KBM-7 (cell line): Measurements from ENCODE around the gene KNSTRN.

ENCODE experiments used
- DNase-seq: peaks from one replicate; pipeline ENCODE4 v3.0.0-alpha.2; 2015
- in situ Hi-C: fragments of 300-500 bp; cut with MboI; formaldehyde crosslinking; loops from 2 replicates; pipeline ENCODE4 v1.14.3; 2020; ENCODE audit warnings: low sequenced_read_pairs, low pct_unique_long_range_greater_than_20kb, mixed read lengths

The KNSTRN gene

DNA sequence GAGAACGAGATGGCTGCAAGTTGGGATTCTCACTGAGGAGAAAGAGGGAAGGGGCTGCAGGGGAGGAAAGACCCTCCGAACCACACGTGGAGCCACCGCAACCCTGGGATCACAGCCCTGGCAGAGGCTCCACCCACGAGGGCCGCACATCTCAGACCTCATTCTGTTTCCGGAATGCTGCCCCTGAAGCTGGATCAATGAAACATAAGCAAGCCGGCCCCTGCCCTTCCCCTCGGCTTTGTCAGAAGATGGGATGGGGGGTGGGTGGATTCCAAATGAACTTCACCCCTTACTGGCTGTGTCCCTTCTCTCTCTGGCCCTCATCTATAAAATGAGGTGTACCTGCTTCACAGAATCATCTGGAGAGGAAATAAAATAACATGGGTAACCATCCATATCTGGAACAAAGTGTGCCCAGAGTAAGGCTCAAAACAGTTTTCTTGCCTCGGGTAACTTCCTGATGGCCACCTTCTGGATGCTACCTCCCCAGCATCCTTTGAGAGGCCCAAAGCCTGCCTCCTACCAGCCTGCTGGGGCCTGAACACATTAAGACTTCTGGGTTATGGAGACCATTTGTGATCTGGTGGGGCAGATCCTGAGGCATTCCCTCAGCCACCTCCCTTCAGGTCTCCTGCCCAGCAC, 37.2 kb upstream of the KNSTRN start:
- DNase-seq, result no peak
- in situ Hi-C loops, result no loop called here

DNA sequence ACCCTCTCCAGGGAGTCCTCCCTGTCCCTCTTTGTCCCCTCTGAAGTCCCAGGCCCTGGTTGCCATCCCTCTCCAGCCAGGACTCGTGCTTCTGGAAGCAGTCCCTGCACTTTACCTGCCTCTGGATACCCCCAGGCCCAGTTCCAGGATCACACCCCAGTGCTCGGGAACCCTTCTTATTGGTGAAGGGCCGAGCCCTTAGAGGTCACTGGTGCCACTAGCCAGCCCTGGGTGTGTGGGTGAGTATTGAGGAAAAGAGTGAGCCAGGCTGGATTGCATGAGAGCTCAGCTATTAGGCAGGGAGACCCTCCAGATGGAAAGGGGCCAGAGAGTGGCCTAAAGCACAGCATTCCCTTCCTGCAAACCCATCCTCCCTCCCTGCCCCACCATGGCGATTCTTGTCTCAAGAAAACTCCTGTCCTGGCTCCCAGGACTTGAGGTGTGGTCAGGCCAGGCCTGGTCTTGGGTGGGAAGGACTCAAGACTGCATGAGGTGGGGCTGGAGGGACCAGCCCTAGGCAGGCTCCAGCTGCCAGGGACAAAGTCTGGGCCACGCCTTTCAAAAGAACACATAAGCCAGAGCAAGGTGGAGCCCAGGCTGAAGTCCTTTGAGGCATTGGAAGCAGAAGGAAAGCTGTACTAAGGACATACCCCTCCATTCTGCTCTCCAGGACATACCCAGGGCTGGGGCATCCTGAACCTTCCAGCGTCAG, 36.5 kb upstream of the KNSTRN start:
- in situ Hi-C loops, result no loop called here
- DNase-seq, result no peak

DNA sequence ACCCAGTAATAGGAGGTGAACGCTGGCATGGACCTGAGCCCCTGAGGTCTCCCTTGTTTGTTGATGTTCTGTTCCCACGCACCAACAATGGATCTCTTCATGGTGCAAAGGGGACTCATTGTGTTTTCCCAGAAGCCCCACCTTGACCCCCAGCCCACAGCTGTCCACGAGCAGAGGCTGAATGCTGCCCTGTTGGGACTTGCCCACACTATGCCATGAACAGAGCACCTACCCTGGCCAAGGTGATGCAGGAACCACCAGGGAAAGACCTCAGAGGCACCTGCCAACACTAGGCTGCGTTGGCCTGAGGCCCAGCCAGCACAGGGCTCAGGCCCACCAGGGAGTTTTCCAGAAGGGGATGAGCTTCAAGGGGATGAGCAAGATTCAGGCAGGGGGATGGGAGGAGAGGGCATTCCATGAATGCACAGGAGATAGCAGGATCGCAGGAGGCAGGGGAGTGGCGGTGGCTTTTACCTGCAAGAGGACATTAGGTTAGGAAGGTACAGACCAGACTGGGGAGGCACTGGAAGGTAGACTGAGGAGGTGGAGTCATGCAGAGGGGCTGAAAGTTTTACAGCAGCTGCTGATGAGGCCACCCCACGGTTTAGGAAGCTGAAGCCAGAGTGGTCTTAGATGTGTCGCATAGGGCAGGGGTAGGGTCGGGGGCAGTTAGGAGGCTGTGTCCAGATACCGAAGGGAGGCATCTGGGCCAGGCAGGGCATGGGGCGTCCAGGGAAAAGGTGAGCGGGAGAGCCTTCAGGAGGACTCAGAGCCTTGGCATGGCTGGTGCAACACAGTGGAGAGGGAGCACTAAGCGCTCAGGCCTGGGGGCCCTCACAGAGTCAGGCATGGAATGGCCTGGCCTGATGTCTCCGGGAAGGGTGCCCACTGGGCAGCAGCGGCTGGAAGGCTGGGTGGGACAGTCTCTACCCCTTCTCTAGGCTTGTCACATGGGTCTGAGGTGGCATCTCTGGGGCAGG, 35.7 kb upstream of the KNSTRN start:
- in situ Hi-C loops, result no loop called here
- no peak for DNase-seq

DNA sequence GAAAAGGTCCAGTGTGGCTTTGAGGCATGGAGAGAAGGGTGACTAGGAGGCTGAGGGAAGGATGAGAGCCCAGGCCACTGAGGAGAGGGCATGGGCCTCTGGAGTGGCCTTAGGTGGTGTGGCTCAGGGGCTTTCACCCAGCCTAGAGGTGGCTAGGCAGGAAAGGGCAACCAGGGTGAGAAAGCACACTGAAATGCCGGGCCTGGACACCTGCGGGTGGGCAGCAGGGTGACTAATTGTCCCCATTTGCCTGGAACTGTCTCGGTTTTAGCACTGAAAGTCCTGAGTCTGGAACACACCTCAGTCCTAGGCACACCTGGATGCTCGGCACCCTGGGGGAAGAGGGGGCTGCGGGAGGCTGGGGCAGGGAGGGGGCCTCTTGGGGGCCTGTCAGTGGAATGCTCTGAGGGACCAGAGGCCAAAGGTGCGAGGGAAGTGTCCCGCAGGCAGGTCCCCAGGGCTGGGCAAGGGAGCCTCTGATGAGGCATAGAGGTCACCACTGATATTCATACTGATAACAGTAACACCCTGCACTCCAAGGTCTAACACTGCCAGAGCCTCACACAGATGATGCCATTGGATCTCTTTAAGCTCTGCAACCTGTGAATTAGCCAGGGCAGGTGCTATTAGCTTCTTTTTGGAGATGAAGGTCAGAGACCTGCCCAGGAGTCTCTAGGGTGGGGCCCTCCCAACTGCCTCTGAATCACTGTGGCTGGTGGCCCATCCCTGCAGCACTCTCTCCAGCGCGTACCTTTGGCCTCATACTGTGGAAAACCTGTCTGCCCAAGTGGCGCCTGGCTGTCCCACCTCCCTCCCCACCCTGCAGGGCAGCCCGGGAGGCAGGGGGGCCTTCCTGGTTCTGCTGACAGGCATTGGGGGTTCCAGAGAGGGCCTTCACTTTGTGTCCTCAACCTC, 34.7 kb upstream of the KNSTRN start:
- in situ Hi-C loops, result no loop called here
- DNase-seq, result no peak

DNA sequence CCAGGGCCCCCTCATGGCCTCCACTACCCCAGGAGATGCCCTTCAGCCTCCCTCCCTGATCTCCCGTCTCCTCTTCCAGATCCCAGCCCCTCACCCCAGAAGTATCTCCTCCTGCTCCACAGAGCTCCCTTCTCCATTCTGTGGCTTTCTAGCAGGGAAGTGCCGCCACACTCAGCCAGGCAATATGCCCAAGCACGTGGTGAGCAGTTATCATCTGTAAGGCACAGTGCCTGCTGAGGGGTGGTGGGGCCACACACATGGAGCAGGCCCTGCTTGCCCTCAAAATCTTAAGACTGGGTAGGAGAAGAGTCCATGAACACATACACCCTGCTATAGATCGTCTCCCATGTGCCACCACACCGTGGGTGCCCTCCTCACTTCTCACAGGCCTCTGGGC, 34.0 kb upstream of the KNSTRN start:
- DNase-seq, result no peak
- in situ Hi-C loops, result no loop called here

DNA sequence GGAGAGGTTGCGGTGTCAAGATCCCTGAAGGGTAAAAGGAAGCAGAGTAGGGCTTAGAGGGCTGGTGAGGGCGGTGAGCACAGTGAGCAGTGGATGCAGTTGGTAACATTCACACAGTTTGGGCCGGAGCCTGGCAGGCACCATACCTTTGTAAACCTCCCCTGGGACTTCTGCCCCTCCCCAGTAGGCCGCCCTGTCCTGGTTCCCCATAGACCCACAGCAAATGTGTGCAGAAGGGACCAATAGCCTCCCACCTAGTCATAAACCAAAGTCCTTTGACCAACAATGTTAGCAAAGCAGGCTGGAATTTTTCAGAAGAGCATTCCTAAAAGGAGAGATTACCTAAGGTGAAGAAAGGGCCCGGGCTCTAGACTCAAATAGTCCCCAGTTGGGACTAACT, 33.4 kb upstream of the KNSTRN start:
- in situ Hi-C loops, result no loop called here
- no peak for DNase-seq

DNA sequence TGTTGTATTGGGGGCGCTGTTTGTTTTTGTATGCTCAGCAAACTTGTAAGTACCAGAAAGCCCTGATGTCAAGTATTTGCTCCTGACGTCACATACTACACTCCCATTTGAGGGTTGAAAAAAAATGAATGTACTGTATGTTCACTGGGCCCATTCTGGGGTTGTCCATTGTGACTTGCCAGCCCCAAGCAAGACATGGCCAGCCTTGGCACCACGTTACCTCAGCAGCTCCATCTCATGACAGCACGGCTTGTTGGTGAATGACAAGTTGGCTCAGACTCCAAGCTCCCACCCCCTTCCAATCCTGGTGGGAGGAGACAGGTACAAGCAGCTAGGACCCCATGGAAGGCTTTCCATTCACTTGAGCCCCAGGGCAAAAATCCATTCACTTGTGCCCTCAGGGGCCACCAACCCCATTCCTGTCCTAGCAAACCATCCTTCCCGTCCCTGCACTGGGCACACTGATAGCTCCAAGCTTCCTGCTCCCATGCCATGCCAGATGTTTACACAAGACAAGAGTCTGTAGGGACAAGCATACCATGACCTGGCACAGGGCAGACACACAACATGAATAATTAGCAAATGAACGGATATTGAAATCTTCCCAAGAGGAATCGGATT, 30.1 kb upstream of the KNSTRN start:
- DNase-seq, result no peak
- in situ Hi-C loops, result no loop called here

DNA sequence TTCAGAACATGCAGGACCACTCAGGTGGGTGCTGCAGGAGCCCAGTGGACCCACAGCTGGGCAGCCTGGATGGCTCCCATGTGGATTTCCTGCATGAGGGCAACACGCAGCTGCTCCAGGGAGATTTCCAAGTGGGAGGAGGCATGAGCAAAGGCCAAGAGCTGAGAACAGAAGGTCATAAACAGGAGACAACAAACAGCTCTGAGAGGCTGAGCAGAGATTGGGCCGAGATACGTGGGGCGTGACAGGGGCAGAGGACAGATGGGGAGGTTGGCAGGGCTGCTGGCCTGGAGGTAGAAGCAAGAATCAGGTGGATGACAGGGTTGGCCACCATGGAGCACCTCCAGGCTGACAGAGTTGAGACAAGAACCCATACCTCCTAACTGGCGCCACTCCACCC, 28.8 kb upstream of the KNSTRN start:
- no peak for DNase-seq
- in situ Hi-C loops, result no loop called here

DNA sequence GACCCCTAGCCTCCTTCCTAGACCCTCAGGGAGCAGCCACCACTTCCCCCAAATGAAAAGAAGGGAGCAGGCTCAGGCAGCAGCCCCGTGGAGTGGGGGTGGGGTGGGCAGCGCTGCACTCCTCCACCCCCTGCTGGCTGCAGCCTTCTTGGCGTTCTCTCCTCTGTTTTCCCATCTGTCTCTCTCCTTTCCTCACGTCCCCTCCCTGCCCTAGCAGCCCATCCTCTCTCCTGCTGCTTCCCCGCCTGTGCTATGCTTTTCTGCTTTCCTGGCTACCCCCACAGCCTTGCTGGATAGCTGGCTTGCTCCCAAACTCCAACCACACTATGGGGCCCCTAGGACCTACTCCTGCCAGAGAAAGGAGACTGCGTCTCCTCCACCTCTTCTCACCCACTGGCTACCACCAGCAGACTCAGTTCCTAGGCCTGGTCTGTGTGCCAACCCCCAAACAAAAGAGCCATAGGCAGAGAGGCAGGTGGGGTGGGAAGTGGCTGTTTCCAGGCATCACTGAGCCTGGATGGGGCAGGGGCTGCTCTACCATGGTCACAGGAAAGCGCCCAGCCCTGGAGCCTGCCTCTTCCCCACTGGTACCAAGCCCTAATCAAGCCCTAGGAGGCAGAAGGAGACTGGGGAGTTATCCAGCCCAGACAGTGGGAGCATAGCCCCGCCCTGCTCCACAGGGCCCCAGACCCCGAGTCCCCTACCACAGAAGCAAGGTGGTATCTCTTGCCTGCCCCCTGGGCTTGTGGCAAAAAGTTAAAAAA, 27.9 kb upstream of the KNSTRN start:
- in situ Hi-C loops, result no loop called here
- peak; percentile 76 for DNase-seq

DNA sequence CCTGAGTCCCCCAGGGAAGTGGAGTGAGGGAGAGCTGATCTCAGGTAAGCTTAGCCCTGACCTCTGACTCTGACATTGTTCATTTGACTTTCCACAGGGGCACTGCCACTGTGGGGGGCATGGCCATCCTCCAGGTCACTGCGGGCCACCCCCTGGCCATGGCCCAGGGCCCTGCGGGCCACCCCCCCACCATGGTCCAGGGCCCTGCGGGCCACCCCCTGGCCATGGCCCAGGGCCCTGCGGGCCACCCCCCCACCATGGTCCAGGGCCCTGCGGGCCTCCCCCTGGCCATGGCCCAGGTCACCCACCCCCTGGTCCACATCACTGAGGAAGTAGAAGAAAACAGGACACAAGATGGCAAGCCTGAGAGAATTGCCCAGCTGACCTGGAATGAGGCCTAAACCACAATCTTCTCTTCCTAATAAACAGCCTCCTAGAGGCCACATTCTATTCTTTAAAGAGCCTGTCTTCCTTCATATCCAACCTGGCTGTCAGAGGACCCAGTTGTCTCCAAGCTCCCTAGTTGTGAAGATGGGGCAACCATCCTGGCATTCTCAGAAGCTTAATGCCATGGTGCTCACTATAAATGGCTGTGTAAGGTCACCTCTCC, 26.4 kb upstream of the KNSTRN start:
- in situ Hi-C loops, result no loop called here
- no peak for DNase-seq

DNA sequence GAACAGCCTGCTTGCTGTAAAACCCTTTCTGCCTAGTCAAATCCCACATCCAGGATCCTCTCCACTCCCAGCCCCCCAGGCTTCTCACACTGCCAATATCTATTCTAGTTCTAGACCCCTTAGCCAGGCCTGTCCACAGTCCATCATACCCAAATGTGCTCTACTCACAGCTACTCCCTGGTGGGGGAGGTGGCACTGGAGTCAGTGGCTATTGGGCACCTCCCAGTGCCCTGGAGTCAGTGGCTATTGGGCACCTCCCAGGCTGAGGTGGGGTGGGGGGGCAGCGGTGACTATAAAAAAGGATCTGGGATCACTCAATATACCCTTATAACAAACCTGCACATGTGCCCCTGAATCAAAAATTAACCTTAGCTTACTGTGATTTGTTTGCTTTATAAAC, 25.3 kb upstream of the KNSTRN start:
- DNase-seq, result no peak
- in situ Hi-C loops, result no loop called here

DNA sequence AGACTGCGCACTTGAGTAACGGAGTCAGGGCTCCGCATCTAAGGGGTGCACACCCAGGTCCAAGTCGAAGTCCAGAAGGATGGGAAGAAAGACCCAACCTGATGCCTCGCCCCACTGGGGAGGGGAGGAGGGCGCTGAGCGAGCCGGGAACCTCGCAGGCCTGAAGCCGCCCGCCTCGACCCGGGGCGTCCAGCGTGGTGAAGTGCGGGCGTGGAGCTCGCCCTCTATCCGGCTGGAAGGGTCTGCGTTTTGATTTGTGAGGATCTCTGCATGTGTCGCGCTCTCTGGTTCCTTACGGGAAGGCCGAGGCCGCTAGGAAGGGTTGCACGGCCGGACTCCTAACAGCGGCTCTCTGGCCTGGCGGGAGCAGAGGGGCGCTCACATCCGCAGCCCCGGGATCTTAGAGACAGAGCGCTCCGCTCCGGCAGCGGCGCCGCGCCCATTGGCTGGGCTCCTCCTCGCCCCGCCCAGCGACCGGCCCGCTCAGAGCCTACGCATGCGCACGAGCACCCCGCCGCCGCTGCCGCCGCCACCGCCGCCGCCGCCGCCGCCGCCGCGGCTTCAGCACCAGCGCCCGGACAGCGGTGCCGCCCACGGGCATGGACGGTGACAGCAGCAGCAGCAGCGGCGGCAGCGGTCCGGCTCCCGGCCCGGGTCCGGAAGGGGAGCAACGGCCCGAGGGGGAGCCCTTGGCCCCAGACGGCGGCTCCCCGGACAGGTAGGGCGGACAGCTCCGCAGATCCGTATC, 24.6 kb upstream of the KNSTRN start, which contains the start of gene DISP2:
Gene DISP2, plus strand, starts transcription at position 497 of the 748 bp plus-strand sequence. Its CDS starts 103 bp downstream, at position 600.
- peak; percentile 79 for DNase-seq
- in situ Hi-C loops, result no loop called here

DNA sequence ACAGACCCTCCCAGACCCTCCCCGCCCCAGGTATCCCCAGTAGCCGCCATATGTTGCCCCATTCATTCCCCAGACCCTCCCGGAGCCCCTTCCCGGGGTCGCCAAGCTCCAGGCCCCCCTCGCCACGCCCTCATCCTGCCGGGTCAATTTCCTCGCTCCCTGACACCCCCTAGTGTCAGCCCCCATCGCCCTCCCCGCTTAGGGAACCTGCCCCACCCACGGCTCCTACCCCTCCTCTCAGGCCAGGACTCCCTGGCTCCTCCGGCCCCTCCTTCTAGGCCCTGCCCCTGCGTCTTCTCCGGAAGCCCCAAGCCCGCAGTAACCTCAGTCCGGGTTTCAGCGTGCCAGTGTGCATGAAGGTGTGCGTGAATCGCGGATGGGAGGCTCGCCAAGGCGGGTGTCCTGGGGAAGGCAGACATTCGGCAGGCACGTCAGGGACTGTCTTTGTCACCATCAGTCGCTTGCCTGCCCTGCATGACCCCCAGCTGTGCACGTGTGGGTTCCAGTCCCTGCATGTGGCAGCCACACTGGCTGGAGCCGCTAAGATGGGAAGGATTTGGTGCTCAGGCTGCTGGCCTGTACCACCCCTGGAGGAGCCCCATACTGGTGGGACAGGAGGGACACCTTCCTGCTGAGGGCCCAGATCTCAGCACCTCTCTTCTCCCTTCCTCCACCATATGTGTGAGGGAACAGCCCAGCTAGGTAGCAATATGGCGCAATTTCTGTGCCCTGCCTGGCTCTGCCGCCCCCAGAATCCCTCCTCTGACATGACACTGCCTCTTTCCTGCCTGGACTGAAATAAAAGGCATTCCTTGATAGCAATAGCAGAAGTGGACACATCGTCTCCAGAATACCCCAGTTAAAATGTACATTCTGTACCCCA, 23.8 kb upstream of the KNSTRN start:
- peak; percentile 48 for DNase-seq

DNA sequence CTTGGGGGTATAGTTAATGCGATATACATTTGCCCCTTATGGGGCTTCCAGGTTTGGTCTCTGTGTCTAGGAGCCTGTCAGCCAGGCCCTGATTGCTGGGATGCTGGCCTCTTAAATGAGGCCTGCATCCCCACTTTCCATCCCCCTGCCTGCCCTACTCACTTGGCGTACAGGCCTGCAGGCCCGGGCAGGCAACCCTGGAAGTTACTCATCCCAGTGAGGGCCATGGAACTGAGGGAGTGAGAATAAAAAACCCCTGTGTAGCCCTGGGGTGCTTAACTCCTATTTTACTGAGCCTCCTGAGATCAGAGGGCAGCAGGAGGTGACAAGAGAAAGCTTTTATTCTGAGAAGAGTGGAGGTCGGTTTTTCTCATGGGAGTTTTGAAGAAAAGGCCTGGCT, 22.5 kb upstream of the KNSTRN start:
- in situ Hi-C loops, result no loop called here
- no peak for DNase-seq

More for the DNA sequence above, 23.8 kb upstream of the KNSTRN start:
- in situ Hi-C loops, result no loop called here

DNA sequence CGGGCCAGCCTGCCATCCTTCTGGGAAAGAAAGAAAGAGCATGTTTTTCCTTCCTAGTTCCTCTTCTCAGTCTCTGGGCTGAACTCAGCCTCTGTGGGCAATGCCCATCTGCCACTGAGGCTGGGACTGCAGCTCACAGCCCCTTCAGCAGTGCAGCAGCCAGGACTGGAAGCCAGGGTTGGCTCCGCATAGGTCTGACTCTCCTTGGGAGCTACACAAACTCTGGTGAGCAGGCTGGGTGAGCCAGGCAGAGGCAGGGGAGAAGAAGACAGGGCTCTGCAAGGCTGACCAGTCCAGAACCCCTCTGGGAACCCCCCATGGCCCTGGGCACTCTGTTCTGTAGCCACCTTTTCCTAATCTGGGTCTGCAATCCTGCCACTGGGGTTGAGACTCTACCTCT, 20.9 kb upstream of the KNSTRN start:
- DNase-seq, result no peak
- in situ Hi-C loops, result no loop called here

DNA sequence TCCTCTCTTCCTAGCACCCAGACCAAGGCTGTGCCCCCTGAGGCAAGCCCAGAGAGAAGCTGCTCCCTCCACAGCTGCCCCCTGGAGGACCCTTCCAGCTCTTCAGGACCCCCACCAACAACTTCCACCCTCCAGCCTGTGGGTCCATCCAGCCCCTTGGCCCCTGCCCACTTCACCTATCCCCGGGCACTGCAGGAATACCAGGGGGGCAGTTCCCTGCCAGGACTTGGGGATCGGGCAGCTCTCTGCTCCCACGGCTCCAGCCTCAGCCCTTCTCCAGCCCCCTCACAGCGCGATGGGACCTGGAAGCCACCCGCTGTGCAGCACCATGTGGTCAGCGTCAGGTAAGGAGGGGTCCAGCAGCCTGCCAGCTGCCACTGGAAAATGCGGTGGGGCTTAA, 18.9 kb upstream of the KNSTRN start:
- DNase-seq, result no peak
- in situ Hi-C loops, result no loop called here
